Stimulated activated CD8-positive, alpha-beta memory T cell treated with anti-CD3 and anti-CD28 coated beads, Interleukin-4, amount 100 ng/mL, for 1 hour (primary cell): ENCODE data around the gene SF3B5.
A peak's percentile ranks its signal among the peaks of the same experiment; 100 is the strongest.
"Not testable (repeated sequence)": the region's sequence is repeated elsewhere in the genome, so short reads cannot be mapped to it uniquely, and the experiment has no call there.

Experiments
- DNase-seq, 2 donors: peaks; one replicate each; pipeline ENCODE4 v3.0.0-alpha.2; 2020; ENCODE audit warnings: low read depth in 2 of 2, low spot score in 1 of 2

Gene SF3B5

GRCh38 chr6:144064402-144065212 lies 30.8 kb downstream of the SF3B5 start:
- DNase-seq: no peak

- DNase-seq: peak; percentile 83 to 85
These were observed 31.5 kb downstream of the SF3B5 start for GRCh38 chr6:144063744-144064401.

- DNase-seq: no peak
These were observed 32.1 kb downstream of the SF3B5 start for GRCh38 chr6:144063246-144063743.

DNA sequence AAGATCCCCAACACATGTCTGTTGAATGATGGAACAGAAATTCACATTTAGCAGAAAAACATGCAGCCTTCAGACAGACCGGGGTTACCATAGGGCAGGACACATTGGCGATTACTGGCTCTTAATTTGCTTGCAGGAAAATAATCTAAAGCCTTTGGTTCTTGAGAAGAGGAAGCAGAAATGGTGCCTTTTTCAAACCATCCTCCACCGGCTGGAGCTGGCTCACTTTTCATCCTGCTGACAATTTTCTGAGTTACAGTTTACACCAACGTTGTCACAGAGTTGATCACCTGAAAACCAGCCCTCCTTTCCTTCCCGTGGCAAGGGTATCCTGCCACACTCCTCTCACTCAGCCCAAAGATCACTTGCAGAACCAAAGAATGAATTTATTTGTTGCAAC lies 32.6 kb downstream of the SF3B5 start:
- no peak for DNase-seq

GRCh38 chr6:144059139-144059538 lies 36.2 kb downstream of the SF3B5 start:
- DNase-seq: no peak

DNA sequence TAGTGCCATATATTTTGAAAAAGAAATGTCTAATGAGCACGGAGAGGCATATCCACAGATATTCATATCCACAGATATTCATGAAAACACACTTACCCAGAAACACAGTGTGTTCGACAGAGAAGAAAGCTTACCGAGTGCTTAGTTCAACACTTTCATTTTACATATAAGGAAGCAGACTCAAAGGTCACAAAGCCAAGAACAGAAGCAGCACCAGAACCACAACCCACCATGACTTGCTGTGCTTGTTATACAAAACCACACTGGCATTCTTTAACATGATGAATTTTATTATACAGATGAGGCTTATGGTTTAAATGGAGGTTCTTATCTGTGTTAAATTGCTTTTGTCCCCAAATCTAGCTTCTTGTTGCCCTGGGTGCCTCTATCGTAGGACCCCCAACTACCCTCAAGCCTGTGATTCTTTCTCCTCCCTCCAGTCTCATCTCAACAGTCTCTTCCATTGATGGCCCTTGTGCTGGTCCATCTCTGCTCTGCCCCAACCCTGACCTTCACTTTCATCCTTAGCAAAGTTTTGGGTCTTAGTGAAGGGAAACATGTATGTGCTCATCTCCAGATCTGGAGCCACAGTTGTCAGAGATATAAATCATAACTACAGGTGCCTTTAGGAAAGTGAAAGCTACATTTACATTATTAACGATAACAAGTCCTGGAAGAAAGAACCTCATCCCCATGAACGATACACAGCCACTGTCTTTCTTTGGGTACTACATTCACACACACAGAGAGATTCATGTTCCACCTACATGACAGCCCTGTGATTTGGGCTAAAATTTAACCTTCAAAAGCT lies 40.0 kb downstream of the SF3B5 start:
- DNase-seq: no peak

DNA sequence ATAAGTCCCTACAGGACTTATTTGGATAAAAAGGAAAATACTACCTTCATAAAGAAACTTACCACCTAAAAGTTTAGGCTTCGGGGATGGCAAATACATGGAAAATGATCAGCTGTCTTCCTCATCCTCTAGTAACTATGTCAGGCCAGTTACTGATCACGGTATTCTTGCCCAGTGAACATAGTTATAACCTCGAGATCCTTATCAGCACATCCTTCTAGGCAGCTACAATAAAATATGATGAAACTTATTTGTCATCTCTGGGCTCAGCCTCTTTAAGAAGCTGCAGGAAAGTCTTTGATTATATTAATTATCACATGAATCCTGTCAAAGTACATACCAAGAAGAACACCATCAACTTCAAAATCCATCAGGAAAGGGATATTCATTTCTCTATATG lies 41.8 kb downstream of the SF3B5 start:
- no peak for DNase-seq

DNA sequence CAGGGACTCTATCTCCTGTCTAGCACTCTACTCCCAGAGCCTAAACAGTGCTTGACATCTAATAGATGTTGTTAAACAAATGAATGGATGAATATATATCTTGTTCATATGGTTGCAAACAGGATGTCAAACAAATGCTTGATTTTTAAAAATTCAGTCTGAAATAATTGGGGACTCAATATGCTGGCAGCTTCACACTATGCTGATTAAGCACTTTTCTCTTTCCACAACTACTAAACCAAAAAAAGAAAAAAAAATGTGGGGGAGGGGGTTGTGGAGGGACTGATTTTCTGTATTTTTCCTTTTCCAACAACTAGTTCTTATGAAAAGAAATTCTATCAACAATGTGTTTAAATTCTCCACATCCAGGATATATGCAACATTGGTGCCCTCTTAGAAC lies 42.9 kb downstream of the SF3B5 start:
- DNase-seq: no peak

GRCh38 chr6:144049386-144049785 lies 46.0 kb downstream of the SF3B5 start:
- no peak for DNase-seq

- DNase-seq: no peak
These were observed 47.7 kb downstream of the SF3B5 start for GRCh38 chr6:144047688-144048087.

GRCh38 chr6:144046672-144047071 lies 48.7 kb downstream of the SF3B5 start:
- not testable (repeated sequence) for DNase-seq

GRCh38 chr6:144044989-144045388 lies 50.4 kb downstream of the SF3B5 start:
- DNase-seq: not testable (repeated sequence)
